Testis (tissue), 2 donors: Measurements from ENCODE around the gene KDM4C.

Experiments used
- CTCF ChIP-seq, 3 experiments: fragments of 450-650 bp in 2 of 3; fragments of 200-600 bp in 1 of 3; sonication (generic) in 1 of 3; IDR thresholded peaks; one replicate each; pipeline ENCODE4 v1.5.1; 2016 to 2019; ENCODE audit warnings: antibody characterized with exemption in 3 of 3, mild to moderate bottlenecking in 2 of 3, moderate library complexity in 1 of 3
- POLR2A ChIP-seq: fragments of 450-650 bp; IDR thresholded peaks from one replicate; pipeline ENCODE4 v1.6.1; 2017; ENCODE audit warnings: antibody characterized with exemption, mild to moderate bottlenecking, moderate library complexity

GRCh38 chr9:7083192-7083591 lies 325.4 kb downstream of the KDM4C start:
- no peak for TF ChIP-seq CTCF (IDR thresholded peaks at IDR 0.05)
- TF ChIP-seq POLR2A = no peak
